ENCODE data around the gene RIN3. TPM values are rescaled to one million over a fixed set of nuclear protein-coding genes. Genes with fewer than 3 reads are reported as not detected.
A peak's percentile ranks its signal among the peaks of the same experiment; 100 is the strongest.
"Not testable (repeated sequence)": the region's sequence is repeated elsewhere in the genome, so short reads cannot be mapped to it uniquely, and the experiment has no call there.

RIN3 gene
- total RNA-seq, 2 experiments from 2014 or later, result 52.6 to 56.8 TPM

DNA sequence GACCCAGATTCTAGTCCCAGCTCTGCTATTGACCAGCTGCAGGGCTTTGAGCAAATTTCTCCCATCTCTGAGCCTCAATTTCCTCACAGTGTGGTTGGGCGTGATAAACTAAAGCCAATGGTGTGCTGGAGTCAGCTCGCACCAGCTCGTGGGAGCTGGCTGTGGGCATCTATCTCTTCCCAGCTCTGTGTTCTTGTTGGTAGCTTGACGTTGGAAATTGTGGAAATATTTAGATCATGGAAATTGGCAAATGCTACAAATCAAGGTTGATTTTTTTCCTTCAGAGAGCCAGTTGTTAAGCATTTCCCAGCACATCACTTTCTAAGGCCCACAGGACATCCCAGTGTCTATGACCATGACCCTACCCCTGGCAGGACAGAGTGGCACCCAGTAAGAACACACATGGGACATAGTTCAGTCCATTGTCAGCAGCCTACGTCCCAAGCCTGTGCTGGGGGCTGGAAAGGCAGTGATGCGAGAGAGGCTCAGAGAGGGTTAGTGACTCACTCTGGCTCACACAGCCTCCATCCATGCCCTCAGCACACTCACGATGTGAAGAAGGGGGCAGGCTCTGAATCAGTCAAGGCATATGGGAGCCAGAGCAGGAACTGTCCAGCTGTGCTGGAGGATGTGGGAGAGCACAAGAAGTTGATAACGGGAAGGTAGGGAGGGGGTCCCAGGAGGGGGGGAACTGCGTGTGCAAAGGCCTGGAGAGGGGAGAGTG is 157.2 kb downstream of the RIN3 start:
- ChIA-PET POLR2A (no interaction called here), CTCF (interaction anchor here (1.1 to 1.3 kb wide), 2 partner anchors 23 to 349 kb away, joined by 3 to 4 read pairs; no protein-coding TSS in a partner anchor)
- H3K27me3 Mint-ChIP-seq, result no peaks in the 10 kb centered on the region
- H3K27ac Mint-ChIP-seq, result no peak overlapping the region
- H3K4me3 Mint-ChIP-seq, result no peak overlapping the region
- H3K9me3 Mint-ChIP-seq, result no peaks in the 10 kb centered on the region
- peaks cover 62% of the 10 kb centered on the region for H3K4me1 Mint-ChIP-seq
- peaks cover 83% of the 10 kb centered on the region for H3K36me3 Mint-ChIP-seq (ENCODE audit: low read depth)
- DNase-seq, result no peak

DNA sequence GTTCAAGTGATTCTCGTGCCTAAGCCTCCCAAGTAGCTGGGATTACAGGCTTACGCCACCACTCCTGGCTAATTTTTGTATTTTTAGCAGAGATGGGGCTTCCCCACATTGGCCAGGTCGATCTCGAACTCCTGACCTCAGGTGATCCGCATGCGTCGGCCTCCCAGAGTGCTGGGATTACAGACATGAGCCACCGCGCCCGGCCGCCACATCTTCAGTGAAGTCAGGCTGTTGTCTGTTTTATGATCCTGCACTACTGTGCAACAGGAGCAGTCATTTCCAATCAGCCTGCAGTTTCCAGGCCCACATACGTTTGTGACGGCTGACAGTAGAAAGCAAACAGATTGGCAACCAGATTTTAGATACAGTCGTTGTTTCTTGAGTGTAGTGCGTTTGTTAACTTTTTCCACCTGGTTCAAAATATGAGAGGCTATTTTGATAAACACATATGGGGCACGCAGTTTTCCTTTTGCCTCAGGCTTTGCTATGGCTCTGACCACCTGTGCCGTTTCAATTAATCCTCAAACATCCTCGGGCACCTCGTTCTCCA is 160.1 kb downstream of the RIN3 start:
- Mint-ChIP-seq H3K27ac (no peak overlapping the region), H3K27me3 (no peaks in the 10 kb centered on the region), H3K9me3 (no peaks in the 10 kb centered on the region), H3K36me3 (ENCODE audit: low read depth) (peaks cover 84% of the 10 kb centered on the region), H3K4me1 (peaks cover 64% of the 10 kb centered on the region), H3K4me3 (no peak overlapping the region)
- ChIA-PET CTCF (interaction anchor here (0.6 to 1.3 kb wide), 5 partner anchors 10 to 457 kb away, joined by 3 to 6 read pairs (median 4); no protein-coding TSS in a partner anchor), POLR2A (no interaction called here)
- DNase-seq, result no peak

DNA sequence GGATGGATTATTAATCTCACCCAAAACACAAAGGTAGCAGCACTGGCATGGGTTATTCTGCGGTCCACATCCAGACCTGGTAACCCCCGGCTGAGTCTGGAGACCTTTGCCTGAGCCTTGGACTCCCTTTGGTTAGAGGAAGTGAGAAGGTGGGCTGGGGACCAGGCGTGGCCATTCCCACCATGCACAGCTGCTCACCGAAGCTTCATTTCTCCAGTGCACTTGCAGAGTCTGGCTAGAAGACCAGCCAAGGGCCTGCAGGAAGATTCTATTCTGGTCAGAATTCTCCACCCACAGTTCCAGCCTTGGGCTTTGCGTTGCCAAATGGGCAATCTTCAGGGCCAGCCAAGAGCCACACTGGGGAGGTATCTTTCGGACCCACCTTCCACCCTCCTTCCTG is 161.8 kb downstream of the RIN3 start:
- Mint-ChIP-seq H3K27me3 (no peaks in the 10 kb centered on the region), H3K4me3 (no peak overlapping the region), H3K36me3 (ENCODE audit: low read depth) (peaks cover 84% of the 10 kb centered on the region), H3K9me3 (no peaks in the 10 kb centered on the region), H3K4me1 (peaks cover 51% of the 10 kb centered on the region), H3K27ac (peak overlapping the region; percentile 21)
- CTCF ChIA-PET, result no interaction called here
- no peak for DNase-seq
- POLR2A ChIA-PET, result no interaction called here

DNA sequence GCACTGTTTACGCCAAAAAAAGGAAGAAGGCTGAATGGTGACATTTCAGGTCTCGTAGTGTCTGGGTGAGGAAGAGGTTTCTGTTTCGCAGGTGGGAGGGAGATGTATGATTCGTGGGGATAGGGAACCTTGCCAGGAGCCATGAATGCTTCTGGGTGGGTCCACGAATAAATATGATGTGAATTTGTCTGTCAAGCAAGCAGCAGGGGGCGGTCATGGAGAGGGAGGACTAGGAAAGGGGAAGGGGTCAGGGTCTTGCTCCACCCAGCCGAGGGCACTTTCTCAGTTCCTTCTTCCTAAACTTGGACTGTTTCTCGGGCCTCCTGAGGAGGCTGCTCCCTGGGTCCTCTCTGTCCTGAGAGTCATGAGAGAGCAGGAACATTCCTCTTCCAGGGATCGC is 162.4 kb downstream of the RIN3 start:
- ChIA-PET CTCF (no interaction called here), POLR2A (no interaction called here)
- Mint-ChIP-seq H3K27ac (peak overlapping the region; percentile 21), H3K36me3 (ENCODE audit: low read depth) (peaks cover 80% of the 10 kb centered on the region), H3K4me1 (peaks cover 49% of the 10 kb centered on the region), H3K27me3 (no peaks in the 10 kb centered on the region), H3K9me3 (no peaks in the 10 kb centered on the region), H3K4me3 (no peak overlapping the region)
- no peak for DNase-seq

DNA sequence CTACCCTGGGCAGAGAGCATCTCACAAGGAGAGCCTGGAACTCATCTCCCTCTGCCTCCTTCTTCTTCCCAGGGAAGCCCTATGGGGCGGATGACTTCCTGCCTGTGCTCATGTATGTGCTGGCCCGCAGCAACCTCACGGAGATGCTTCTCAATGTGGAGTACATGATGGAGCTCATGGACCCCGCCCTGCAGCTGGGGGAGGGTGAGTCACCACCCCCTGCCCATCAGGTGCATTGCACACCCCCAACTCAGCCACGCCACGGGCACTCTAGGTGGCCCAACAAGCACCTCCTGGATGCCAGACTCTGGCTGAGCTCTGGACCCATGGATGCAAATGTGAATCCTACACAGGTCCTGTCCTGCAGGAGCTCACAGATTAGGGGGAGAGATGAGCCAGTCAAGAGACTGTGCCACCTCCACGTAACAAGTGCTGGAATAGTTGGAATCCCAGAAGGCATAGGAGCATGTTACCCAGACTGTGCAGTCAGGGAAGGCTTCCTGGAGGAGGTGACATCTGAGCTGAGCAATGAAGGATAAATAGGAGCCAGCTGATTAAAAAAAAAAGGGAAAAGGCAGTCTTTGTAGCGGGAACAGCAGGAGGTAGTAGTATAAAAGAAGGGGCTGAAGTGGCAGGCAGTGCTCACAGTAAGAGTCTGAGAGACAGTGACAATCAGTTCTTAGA is 163.0 kb downstream of the RIN3 start:
- ChIA-PET POLR2A (no interaction called here), CTCF (interaction anchor here (0.5 kb wide), 1 partner anchor 32 kb away, joined by 3 read pairs; no protein-coding TSS in a partner anchor)
- Mint-ChIP-seq H3K27ac (peak overlapping the region; percentile 75), H3K9me3 (no peaks in the 10 kb centered on the region), H3K36me3 (ENCODE audit: low read depth) (peaks cover 82% of the 10 kb centered on the region), H3K4me3 (no peak overlapping the region), H3K4me1 (peaks cover 51% of the 10 kb centered on the region), H3K27me3 (no peaks in the 10 kb centered on the region)
- DNase-seq, result no peak

DNA sequence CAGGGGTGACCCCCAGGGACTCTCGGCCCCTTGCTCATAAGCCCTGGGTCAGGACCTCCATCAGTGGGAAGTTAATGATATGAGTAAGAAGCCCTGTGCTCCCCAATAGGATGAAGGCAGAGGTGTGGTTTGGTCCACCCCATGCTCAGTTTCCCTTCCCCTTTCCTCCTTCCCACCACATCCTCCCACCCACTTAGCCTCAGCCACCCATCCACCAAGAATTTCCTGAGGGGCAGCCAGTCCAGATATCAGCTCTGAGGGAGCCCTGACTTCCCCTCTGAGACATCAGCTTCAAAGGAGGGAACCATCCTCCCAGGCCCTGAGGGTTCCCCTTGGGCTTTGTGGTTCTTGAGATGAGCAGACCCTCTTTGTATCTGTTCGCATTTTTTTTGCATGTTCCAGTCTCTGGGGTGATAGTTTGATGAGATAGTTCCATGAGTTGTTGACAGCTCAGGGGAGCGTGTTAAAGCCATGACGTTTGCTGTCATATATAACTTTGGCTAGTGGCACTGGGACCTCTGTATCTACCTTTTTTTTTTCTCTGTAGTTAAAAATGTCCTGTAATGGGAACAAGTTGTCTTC is 163.6 kb downstream of the RIN3 start:
- Mint-ChIP-seq H3K9me3 (no peaks in the 10 kb centered on the region), H3K4me1 (peaks cover 52% of the 10 kb centered on the region), H3K27me3 (no peaks in the 10 kb centered on the region), H3K27ac (no peak overlapping the region), H3K36me3 (ENCODE audit: low read depth) (peaks cover 80% of the 10 kb centered on the region), H3K4me3 (no peak overlapping the region)
- DNase-seq, result no peak
- CTCF ChIA-PET, result interaction anchor here (0.5 kb wide), 1 partner anchor 32 kb away, joined by 3 read pairs; no protein-coding TSS in a partner anchor
- POLR2A ChIA-PET, result no interaction called here

DNA sequence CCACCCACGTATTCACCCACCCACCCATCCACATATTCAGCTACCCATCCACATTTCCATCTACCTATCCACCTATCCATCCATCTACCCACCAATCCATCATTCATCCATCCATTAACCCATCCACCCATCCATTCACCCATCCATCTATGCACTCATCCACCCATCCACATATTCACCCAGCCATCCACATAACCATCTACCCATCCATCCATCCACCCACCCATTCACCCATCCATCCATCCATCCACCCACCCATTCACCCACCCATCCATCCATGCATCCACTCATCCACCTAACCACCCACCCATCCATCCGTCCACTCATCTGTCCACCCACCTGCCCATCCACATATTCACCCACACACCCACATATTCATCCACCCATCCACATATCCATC is 164.4 kb downstream of the RIN3 start:
- Mint-ChIP-seq H3K27ac (no peak overlapping the region), H3K36me3 (ENCODE audit: low read depth) (peaks cover 80% of the 10 kb centered on the region), H3K4me3 (no peak overlapping the region), H3K27me3 (no peaks in the 10 kb centered on the region), H3K4me1 (peaks cover 52% of the 10 kb centered on the region), H3K9me3 (no peaks in the 10 kb centered on the region)
- CTCF ChIA-PET, result no interaction called here
- POLR2A ChIA-PET, result no interaction called here
- DNase-seq, result no peak

DNA sequence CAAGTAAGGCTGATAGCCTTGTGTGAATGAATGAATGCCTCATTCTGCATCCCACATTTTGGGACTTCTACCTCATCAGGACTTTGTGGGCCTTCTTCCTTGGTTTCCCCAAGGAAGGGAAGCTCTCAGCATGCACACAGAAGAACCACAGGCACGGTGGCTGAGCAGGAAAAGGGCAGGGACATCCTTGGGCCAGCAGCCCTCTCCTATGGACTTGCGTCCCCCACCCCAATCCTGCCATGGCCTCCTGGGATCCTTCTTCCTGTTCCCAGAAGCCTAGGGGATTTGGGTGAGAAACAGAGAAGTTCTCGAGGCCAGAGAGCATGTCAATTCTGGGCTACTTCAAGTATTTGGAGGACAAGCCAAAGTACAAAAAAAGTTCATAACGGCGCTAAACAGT is 165.2 kb downstream of the RIN3 start:
- Mint-ChIP-seq H3K27me3 (no peaks in the 10 kb centered on the region), H3K9me3 (no peaks in the 10 kb centered on the region), H3K4me3 (no peak overlapping the region), H3K4me1 (peaks cover 49% of the 10 kb centered on the region), H3K27ac (no peak overlapping the region), H3K36me3 (ENCODE audit: low read depth) (peaks cover 78% of the 10 kb centered on the region)
- DNase-seq, result no peak
- POLR2A ChIA-PET, result no interaction called here
- CTCF ChIA-PET, result no interaction called here

DNA sequence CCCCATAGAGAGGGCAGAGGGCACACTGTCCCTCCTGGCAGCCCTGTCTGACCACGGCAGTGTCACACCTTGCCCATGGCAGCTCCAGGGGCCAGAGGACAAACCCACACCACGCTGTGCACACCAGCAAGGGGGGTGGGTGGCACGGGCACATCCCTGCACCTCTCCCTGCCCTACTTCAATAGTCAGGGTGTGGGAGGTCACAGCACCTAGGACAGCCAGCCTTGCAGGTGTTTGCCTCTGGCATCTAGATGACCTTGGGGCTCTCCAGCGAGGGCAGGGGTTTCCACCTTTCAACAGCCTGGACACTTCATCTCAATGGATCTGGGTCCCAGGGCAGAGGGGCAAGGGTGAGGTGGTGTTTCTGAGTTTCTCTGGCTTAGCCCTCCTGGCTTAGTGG is 165.7 kb downstream of the RIN3 start:
- CTCF ChIA-PET, result interaction anchor here (1.5 kb wide), 1 partner anchor 11 kb away, joined by 3 read pairs; no protein-coding TSS in a partner anchor
- POLR2A ChIA-PET, result no interaction called here
- Mint-ChIP-seq H3K27ac (no peak overlapping the region), H3K9me3 (no peaks in the 10 kb centered on the region), H3K36me3 (ENCODE audit: low read depth) (peaks cover 73% of the 10 kb centered on the region), H3K4me3 (no peak overlapping the region), H3K27me3 (no peaks in the 10 kb centered on the region), H3K4me1 (peaks cover 45% of the 10 kb centered on the region)
- DNase-seq, result no peak

DNA sequence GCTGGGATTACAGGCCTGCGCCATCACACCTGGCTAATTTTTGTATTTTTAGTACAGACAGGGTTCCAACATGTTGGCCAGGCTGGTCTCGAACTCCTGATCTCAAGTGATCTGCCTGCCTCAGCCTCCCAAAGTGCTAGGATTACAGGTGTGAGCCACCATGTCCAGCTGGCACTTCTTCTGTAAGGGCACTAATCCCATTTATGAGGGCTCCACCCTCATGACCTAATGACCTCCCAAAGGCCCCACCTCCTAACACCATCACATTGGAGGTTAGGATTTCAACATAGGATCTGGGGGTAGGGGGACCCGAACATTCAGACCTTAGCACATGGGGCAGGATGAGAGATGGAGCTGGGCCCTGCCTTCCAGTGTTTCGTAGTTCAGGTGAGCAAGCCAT is 166.7 kb downstream of the RIN3 start:
- CTCF ChIA-PET, result interaction anchor here (0.6 to 1.5 kb wide), 3 partner anchors 12 to 115 kb away, joined by 3 read pairs; no protein-coding TSS in a partner anchor
- H3K9me3 Mint-ChIP-seq, POLR2A ChIA-PET, H3K4me3 Mint-ChIP-seq, H3K27ac Mint-ChIP-seq, H3K27me3 Mint-ChIP-seq, DNase-seq: not testable (repeated sequence)
- Mint-ChIP-seq H3K36me3 (ENCODE audit: low read depth) (peaks cover 67% of the 10 kb centered on the region), H3K4me1 (peaks cover 39% of the 10 kb centered on the region)

DNA sequence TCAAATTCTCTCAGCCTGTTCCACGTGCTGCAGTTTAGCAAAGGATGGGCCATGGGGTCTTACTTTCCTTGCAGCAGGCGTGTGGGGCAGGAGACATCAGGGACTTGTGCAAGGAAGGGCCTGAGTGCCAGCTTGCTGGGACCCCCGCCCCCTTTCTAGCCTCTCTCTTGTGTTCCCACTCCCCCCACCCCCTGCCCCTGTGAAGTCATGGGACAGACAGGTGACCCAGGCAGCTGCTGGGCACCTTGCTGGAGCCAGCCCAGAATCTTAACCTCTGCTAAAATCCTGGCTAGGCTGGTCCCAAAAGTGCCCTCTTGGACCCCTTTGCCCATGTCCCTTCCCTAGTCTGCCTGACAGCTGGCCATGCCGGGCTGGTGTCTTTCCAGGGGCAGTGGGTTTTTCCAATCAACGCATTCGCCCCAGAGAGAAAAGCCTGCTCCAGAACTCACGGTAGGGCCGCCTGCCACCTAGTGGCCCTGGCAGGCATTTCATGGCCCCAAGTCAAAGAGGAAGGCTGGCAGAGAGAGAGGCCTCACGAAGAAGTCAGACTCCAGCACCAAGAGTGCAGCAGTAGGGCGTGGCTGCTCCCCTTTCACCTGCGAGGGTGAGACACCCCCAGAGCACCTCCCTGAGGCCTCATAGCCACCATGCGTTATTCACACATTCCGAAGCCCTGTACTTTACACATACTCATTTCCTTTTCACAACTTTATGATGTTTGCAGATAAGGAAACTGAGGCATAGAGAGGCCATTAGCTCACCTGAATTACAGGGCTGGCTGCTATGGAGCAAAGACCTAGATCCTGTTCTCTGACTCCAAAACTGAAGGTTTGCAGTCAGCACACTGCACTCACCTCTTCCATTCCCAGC is 167.4 kb downstream of the RIN3 start:
- H3K27me3 Mint-ChIP-seq, result no peaks in the 10 kb centered on the region
- peaks cover 32% of the 10 kb centered on the region for H3K4me1 Mint-ChIP-seq
- peak; percentile 75 for DNase-seq
- H3K4me3 Mint-ChIP-seq, result no peak overlapping the region
- H3K9me3 Mint-ChIP-seq, result no peaks in the 10 kb centered on the region
- peak overlapping the region; percentile 68 for H3K27ac Mint-ChIP-seq
- H3K36me3 Mint-ChIP-seq (ENCODE audit: low read depth), result peaks cover 65% of the 10 kb centered on the region
- ChIA-PET CTCF (interaction anchor here (0.6 to 1.5 kb wide), 3 partner anchors 13 to 115 kb away, joined by 3 read pairs; no protein-coding TSS in a partner anchor), POLR2A (no interaction called here)

DNA sequence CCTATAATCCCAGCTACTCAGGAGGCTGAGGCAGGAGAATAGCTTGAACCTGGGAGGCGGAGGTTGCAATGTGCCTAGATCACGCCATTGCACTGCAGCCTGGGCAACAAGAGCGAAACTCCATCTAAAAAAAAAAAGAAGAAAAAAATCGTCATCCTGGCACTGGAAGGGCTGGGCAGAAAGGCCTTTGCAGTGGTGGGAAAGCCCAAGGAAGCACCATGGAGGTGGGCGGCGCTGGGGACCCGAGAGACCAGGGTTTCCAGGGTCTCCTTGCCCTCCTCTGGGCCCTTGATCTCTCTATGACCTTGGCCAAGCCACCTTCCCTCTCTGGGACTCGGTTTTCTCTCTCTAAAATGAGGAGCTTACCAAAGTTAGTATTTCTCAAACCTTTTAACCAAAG is 169.5 kb downstream of the RIN3 start:
- H3K4me1 Mint-ChIP-seq, result peaks cover 16% of the 10 kb centered on the region
- no peak for DNase-seq
- ChIA-PET POLR2A (no interaction called here), CTCF (interaction anchor here (0.9 kb wide), 1 partner anchor 9 kb away, joined by 6 read pairs; no protein-coding TSS in a partner anchor)
- H3K27ac Mint-ChIP-seq, result no peak overlapping the region
- H3K9me3 Mint-ChIP-seq, result no peaks in the 10 kb centered on the region
- peaks cover 54% of the 10 kb centered on the region for H3K36me3 Mint-ChIP-seq (ENCODE audit: low read depth)
- H3K27me3 Mint-ChIP-seq, result no peaks in the 10 kb centered on the region
- H3K4me3 Mint-ChIP-seq, result no peak overlapping the region

Data from activated CD4-positive, alpha-beta T cell treated with anti-CD3 and anti-CD28 coated beads, Interleukin-2, amount 10 ng/mL, durations not matched to agents 7 days and 5 days (primary cell).